K562 (cell line): ENCODE results near the gene POLR2J. TPM values are rescaled to one million over a fixed set of nuclear protein-coding genes. Genes with fewer than 3 reads are reported as not detected.

Experiments
- DMBX1 ChIP-seq: fragments of 250-450 bp; sonication (Bioruptor Pico); IDR thresholded peaks from 2 replicates; pipeline ENCODE4 v1.8.0; 2022; ENCODE audit warnings: inconsistent platforms, mild to moderate bottlenecking, moderate library complexity, borderline replicate concordance
- GTF2A2 ChIP-seq: IDR thresholded peaks from 2 replicates; pipeline ENCODE4 v1.6.1; 2016; ENCODE audit warnings: mild to moderate bottlenecking, missing genetic modification characterization, missing compliant biosample characterization
- GTF2F1 ChIP-seq: IDR thresholded peaks from 2 replicates; pipeline ENCODE4 v1.6.1; 2011; ENCODE audit warnings: low read depth, low read length, improper control_type of control experiment
- HDGF ChIP-seq: fragments of 450-650 bp; IDR thresholded peaks from 2 replicates; pipeline ENCODE4 v1.6.1; 2016
- HMG20A ChIP-seq: fragments of 450-650 bp; formaldehyde crosslinking; conservative IDR thresholded peaks from 2 replicates; pipeline ENCODE4 v1.4.0; 2020; ENCODE audit warnings: mild to moderate bottlenecking, mixed read lengths
- SAFB ChIP-seq: fragments of 200-400 bp; formaldehyde crosslinking; IDR thresholded peaks from 2 replicates; pipeline ENCODE4 v1.6.1; 2017; ENCODE audit warnings: low read depth, low read length, borderline replicate concordance
- TCF7L2 ChIP-seq: fragments of 150-350 bp; IDR thresholded peaks from 2 replicates; pipeline ENCODE4 v1.6.1; 2016; ENCODE audit warnings: low read depth, mild to moderate bottlenecking, low read length, moderate library complexity
- U2AF2 ChIP-seq: fragments of 200-400 bp; formaldehyde crosslinking; optimal IDR thresholded peaks from 2 replicates; pipeline ENCODE3; 2017; ENCODE audit warnings: low read depth, mild to moderate bottlenecking, low read length
- ZNF384 ChIP-seq: IDR thresholded peaks from 2 replicates; pipeline ENCODE4 v1.6.1; 2012; ENCODE audit warnings: low read depth, low read length, improper control_type of control experiment
- ZNF584 ChIP-seq: fragments of 200-800 bp; sonication (Bioruptor generic); IDR thresholded peaks from 2 replicates; pipeline ENCODE4 v1.6.1; 2016; ENCODE audit warnings: low read depth, mild to moderate bottlenecking, missing genetic modification characterization, missing compliant biosample characterization
- ZNF764 ChIP-seq: fragments of 250-450 bp; sonication (Bioruptor Pico); IDR thresholded peaks from 2 replicates; pipeline ENCODE4 v1.4.0; 2020; ENCODE audit warnings: low read depth, mild to moderate bottlenecking, moderate library complexity
- ZSCAN29 ChIP-seq: fragments of 450-650 bp; IDR thresholded peaks from 2 replicates; pipeline ENCODE4 v1.6.1; 2017
- polyA plus RNA-seq, 8 experiments: library from polyadenylated mRNA; depleted of rRNA in 4 of 8; stranded (reverse) in 5 of 8; unstranded in 3 of 8; fragments of >200 nt; fragmentation: Nextera tagmentation in 2 of 8; fragmentation: Illumina TruSeq in 1 of 8; extraction: Ambion mirVana in 2 of 8; extraction: Trizol in 1 of 8; gene quantifications; 2 replicates each; pipeline versions ENCODE4 v1.2.1 to v1.2.3, GENCODE V29; 2011 to 2014; ENCODE audit warnings: inconsistent platforms in 1 of 8, missing spikeins in 1 of 8
- total RNA-seq, 7 experiments: library from RNA; depleted of rRNA in 6 of 7; stranded (reverse); fragments of >200 nt in 6 of 7; fragmentation: Illumina TruSeq in 2 of 7; extraction: Trizol in 2 of 7; gene quantifications; 2 replicates each; pipeline versions ENCODE4 v1.2.1 to v1.2.3, GENCODE V29; 2011 to 2021; ENCODE audit warnings: low replicate concordance in 1 of 7
- TF ChIP-seq, protein P1 (sequence below), 2 experiments: fragments of 450-650 bp; formaldehyde crosslinking in 1 of 2; IDR thresholded peaks; 2 replicates each; pipeline versions ENCODE4 v1.4.0 to v1.6.1; 2014 to 2020; ENCODE audit warnings: mild to moderate bottlenecking in 2 of 2, borderline replicate concordance in 1 of 2, low read depth in 1 of 2
- TF ChIP-seq, protein P2 (sequence below), 2 experiments: IDR thresholded peaks; 2 replicates each; pipeline ENCODE4 v1.6.1; 2011; ENCODE audit warnings: borderline replicate concordance in 1 of 2, control low read depth in 1 of 2, low read depth in 1 of 2, low read length in 1 of 2, mild to moderate bottlenecking in 1 of 2, mixed read lengths in 1 of 2, moderate library complexity in 1 of 2; ENCODE audit not compliant: insufficient read depth in 1 of 2, insufficient read length in 1 of 2, poor library complexity in 1 of 2, severe bottlenecking in 1 of 2; ENCODE audit errors: extremely low read depth in 1 of 2
- TF ChIP-seq, protein P3 (sequence below): fragments of 250-450 bp; sonication (Bioruptor Pico); IDR thresholded peaks from 2 replicates; pipeline ENCODE4 v1.9.0; 2021; ENCODE audit warnings: mild to moderate bottlenecking, inconsistent platforms

The POLR2J gene
- total and polyA plus RNA-seq, 9 of the 15 experiments (the other 6 are each of a cell fraction or from before 2014, with no cell fraction given): 32.3 to 220 (median 113) TPM

DNA sequence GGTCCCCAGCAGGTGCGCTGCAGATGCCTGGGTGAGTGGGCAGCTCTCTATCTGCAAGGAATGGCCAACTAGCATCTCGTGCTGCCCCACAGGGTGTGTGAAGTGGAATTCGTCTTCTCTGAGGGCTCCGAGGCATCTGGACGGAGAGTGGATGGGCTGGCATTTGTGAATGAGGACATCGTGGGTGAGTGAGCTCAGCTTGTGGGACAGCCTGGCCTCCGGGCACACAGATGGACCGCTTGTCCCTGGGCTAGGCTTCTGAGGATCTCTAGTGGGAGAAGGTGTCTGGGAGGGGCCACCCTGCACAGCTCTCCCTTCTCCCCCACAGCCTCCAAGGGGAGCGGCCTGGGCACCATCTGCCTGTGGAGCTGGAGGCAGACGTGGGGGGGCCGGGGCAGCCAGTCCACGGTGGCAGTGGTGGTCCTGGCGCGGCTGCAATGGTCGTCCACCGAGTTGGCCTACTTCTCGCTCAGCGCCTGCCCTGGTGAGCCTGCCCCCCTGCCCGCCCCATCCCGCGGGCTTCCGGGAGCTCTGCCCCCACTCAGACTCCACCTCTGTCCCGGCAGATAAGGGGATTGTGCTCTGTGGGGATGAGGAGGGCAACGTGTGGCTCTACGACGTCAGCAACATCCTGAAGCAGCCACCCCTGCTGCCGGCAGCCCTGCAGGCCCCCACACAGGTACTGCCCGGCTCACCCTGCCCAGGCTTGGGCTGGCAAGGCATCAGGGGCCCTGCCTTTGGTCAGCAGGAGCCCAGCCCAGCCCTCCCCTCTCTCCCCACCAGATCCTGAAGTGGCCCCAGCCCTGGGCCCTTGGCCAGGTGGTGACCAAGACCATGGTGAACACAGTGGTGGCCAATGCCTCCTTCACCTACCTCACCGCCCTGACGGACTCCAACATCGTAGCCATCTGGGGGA, 6.3 kb downstream of the POLR2J start (continued):
- TF ChIP-seq, protein P1, sequence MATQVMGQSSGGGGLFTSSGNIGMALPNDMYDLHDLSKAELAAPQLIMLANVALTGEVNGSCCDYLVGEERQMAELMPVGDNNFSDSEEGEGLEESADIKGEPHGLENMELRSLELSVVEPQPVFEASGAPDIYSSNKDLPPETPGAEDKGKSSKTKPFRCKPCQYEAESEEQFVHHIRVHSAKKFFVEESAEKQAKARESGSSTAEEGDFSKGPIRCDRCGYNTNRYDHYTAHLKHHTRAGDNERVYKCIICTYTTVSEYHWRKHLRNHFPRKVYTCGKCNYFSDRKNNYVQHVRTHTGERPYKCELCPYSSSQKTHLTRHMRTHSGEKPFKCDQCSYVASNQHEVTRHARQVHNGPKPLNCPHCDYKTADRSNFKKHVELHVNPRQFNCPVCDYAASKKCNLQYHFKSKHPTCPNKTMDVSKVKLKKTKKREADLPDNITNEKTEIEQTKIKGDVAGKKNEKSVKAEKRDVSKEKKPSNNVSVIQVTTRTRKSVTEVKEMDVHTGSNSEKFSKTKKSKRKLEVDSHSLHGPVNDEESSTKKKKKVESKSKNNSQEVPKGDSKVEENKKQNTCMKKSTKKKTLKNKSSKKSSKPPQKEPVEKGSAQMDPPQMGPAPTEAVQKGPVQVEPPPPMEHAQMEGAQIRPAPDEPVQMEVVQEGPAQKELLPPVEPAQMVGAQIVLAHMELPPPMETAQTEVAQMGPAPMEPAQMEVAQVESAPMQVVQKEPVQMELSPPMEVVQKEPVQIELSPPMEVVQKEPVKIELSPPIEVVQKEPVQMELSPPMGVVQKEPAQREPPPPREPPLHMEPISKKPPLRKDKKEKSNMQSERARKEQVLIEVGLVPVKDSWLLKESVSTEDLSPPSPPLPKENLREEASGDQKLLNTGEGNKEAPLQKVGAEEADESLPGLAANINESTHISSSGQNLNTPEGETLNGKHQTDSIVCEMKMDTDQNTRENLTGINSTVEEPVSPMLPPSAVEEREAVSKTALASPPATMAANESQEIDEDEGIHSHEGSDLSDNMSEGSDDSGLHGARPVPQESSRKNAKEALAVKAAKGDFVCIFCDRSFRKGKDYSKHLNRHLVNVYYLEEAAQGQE (IDR thresholded peaks at IDR 0.05; ENCODE audit: borderline replicate concordance): no peak
- TF ChIP-seq, protein P1 (CRISPR knock-in tag; IDR thresholded peaks at IDR 0.05; ENCODE audit: low read depth): 0 out of 2 replicates have a peak, but pooled peaks have one; percentile 44
- TF ChIP-seq ZSCAN29 (no peak), SAFB (no peak), ZNF384 (no peak), DMBX1 (CRISPR knock-in tag) (no peak), HDGF (no peak), TCF7L2 (no peak), GTF2A2 (tag) (no peak), ZNF584 (no peak), U2AF2 (no peak), ZNF764 (no peak), GTF2F1 (no peak), HMG20A (CRISPR knock-in tag) (no peak)
- TF ChIP-seq, protein P2, sequence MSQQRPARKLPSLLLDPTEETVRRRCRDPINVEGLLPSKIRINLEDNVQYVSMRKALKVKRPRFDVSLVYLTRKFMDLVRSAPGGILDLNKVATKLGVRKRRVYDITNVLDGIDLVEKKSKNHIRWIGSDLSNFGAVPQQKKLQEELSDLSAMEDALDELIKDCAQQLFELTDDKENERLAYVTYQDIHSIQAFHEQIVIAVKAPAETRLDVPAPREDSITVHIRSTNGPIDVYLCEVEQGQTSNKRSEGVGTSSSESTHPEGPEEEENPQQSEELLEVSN (IDR thresholded peaks at IDR 0.05; ENCODE audit: borderline replicate concordance in 1 of 2, extremely low read depth in 1 of 2, insufficient read depth in 1 of 2, insufficient read length in 1 of 2, low read depth in 1 of 2, low read length in 1 of 2, poor library complexity in 1 of 2, severe bottlenecking in 1 of 2): no peak
- TF ChIP-seq, protein P3, sequence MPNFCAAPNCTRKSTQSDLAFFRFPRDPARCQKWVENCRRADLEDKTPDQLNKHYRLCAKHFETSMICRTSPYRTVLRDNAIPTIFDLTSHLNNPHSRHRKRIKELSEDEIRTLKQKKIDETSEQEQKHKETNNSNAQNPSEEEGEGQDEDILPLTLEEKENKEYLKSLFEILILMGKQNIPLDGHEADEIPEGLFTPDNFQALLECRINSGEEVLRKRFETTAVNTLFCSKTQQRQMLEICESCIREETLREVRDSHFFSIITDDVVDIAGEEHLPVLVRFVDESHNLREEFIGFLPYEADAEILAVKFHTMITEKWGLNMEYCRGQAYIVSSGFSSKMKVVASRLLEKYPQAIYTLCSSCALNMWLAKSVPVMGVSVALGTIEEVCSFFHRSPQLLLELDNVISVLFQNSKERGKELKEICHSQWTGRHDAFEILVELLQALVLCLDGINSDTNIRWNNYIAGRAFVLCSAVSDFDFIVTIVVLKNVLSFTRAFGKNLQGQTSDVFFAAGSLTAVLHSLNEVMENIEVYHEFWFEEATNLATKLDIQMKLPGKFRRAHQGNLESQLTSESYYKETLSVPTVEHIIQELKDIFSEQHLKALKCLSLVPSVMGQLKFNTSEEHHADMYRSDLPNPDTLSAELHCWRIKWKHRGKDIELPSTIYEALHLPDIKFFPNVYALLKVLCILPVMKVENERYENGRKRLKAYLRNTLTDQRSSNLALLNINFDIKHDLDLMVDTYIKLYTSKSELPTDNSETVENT (CRISPR knock-in tag): no peak
